ENCODE measurements around the gene RNF26. TPM values are rescaled to one million over a fixed set of nuclear protein-coding genes. Genes with fewer than 3 reads are reported as not detected.

Gene RNF26
- total and polyA plus RNA-seq, 2 donors (not counting 1 experiment from before 2014, with no cell fraction given), result 7.1 to 22.9 TPM

- Histone ChIP-seq H3K9me3 (ENCODE audit: control insufficient read depth, insufficient read depth, low read depth, low read length) (no peaks in the 10 kb centered on the region), H3K27me3 (ENCODE audit: control insufficient read depth, insufficient read depth, low read length) (no peaks in the 10 kb centered on the region), H3K4me1 (ENCODE audit: control insufficient read depth, extremely low read depth, insufficient read depth, low read length) (peaks cover 5% of the 10 kb centered on the region), H3K9ac (ENCODE audit: insufficient read depth, low read length) (no peak overlapping the region), H3K4me3 (replicated peaks in 1 of 4; ENCODE audit: control extremely low read depth in 1 of 4, insufficient read depth in 1 of 4, low read depth in 3 of 4, low read length in 4 of 4) (no peak overlapping the region), H3K36me3 (ENCODE audit: control insufficient read depth, insufficient read depth, low read length) (peaks cover 6% of the 10 kb centered on the region), H2AFZ (ENCODE audit: low read length) (no peak overlapping the region), H4K20me1 (ENCODE audit: control insufficient read depth, extremely low read depth, insufficient read depth, low read length) (no peaks in the 10 kb centered on the region), H3K4me2 (ENCODE audit: extremely low read depth, insufficient read depth, low read length) (no peak overlapping the region), H3K27ac (ENCODE audit: insufficient read depth, low read length) (no peak overlapping the region), H3K79me2 (ENCODE audit: control insufficient read depth, insufficient read depth, low read length) (no peaks in the 10 kb centered on the region)
- TF ChIP-seq EZH2 (IDR thresholded peaks at IDR 0.05; ENCODE audit: low read length, missing control alignments), result no peak
- TF ChIP-seq, protein P1, sequence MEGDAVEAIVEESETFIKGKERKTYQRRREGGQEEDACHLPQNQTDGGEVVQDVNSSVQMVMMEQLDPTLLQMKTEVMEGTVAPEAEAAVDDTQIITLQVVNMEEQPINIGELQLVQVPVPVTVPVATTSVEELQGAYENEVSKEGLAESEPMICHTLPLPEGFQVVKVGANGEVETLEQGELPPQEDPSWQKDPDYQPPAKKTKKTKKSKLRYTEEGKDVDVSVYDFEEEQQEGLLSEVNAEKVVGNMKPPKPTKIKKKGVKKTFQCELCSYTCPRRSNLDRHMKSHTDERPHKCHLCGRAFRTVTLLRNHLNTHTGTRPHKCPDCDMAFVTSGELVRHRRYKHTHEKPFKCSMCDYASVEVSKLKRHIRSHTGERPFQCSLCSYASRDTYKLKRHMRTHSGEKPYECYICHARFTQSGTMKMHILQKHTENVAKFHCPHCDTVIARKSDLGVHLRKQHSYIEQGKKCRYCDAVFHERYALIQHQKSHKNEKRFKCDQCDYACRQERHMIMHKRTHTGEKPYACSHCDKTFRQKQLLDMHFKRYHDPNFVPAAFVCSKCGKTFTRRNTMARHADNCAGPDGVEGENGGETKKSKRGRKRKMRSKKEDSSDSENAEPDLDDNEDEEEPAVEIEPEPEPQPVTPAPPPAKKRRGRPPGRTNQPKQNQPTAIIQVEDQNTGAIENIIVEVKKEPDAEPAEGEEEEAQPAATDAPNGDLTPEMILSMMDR (conservative IDR thresholded peaks at IDR 0.05 in 1 of 2, IDR thresholded peaks at IDR 0.05 in 1 of 2; ENCODE audit: low read depth in 1 of 2, low read length in 2 of 2), result no peak
- DNase-seq (ENCODE audit: low read depth in 2 of 2), result no peak
Observed at GRCh38 chr11:119309411-119309810, 24.9 kb upstream of the RNF26 start.

DNA sequence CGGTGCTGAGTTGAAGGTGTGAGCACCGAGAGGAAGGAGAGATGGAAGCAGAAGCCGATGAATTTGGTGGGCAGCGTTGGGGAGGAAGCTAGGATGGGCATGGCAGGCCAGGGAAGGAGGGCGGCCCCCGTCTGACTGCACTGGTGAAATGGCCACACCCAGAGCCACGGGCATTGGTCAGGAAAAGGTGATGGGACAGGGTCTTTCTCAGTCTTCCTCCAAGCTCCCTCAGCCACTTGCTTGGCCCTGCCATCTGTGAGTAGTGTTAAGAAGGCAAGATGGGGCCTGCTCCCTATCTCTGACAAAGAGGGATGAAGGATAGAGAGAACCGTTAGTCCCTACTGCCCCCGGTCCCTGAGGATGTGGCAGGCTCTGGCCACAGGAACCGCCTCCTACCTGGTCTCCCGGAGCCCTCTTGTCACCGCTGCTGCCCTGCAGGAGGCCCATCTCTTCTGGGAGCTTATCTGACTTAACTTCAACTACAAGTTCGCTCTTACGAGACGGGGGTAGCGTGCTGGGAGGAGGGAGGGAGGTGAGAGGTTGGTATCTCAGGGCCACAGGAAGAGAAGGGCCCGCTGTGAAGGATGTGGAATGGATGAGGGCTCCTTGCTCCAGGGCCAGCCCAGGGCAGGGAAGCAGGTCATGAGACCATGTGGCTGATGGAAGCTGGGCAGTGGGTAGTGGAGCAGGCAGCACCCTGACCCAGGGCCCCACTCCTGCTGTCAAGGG lies 24.2 kb upstream of the RNF26 start:
- Histone ChIP-seq H3K27me3 (ENCODE audit: control insufficient read depth, insufficient read depth, low read length) (no peaks in the 10 kb centered on the region), H3K9ac (ENCODE audit: insufficient read depth, low read length) (no peak overlapping the region), H2AFZ (ENCODE audit: low read length) (no peak overlapping the region), H3K79me2 (ENCODE audit: control insufficient read depth, insufficient read depth, low read length) (no peaks in the 10 kb centered on the region), H3K36me3 (ENCODE audit: control insufficient read depth, insufficient read depth, low read length) (peaks cover 6% of the 10 kb centered on the region), H3K4me3 (replicated peaks in 1 of 4; ENCODE audit: control extremely low read depth in 1 of 4, insufficient read depth in 1 of 4, low read depth in 3 of 4, low read length in 4 of 4) (no peak overlapping the region), H3K9me3 (ENCODE audit: control insufficient read depth, insufficient read depth, low read depth, low read length) (no peaks in the 10 kb centered on the region), H4K20me1 (ENCODE audit: control insufficient read depth, extremely low read depth, insufficient read depth, low read length) (no peaks in the 10 kb centered on the region), H3K4me2 (ENCODE audit: extremely low read depth, insufficient read depth, low read length) (no peak overlapping the region), H3K27ac (ENCODE audit: insufficient read depth, low read length) (no peak overlapping the region), H3K4me1 (ENCODE audit: control insufficient read depth, extremely low read depth, insufficient read depth, low read length) (peaks cover 5% of the 10 kb centered on the region)
- DNase-seq (ENCODE audit: low read depth in 2 of 2), result no peak
- TF ChIP-seq, protein P1 (conservative IDR thresholded peaks at IDR 0.05 in 1 of 2, IDR thresholded peaks at IDR 0.05 in 1 of 2; ENCODE audit: low read depth in 1 of 2, low read length in 2 of 2), result no peak
- no peak for TF ChIP-seq EZH2 (IDR thresholded peaks at IDR 0.05; ENCODE audit: low read length, missing control alignments)

GRCh38 chr11:119310682-119311052 lies 23.7 kb upstream of the RNF26 start:
- no peak for DNase-seq (ENCODE audit: low read depth in 2 of 2)
- no peak overlapping the region for H3K4me3 ChIP-seq (replicated peaks in 1 of 4; ENCODE audit: control extremely low read depth in 1 of 4, insufficient read depth in 1 of 4, low read depth in 3 of 4, low read length in 4 of 4)
- TF ChIP-seq, protein P1 (conservative IDR thresholded peaks at IDR 0.05 in 1 of 2, IDR thresholded peaks at IDR 0.05 in 1 of 2; ENCODE audit: low read depth in 1 of 2, low read length in 2 of 2), result no peak
- no peak for TF ChIP-seq EZH2 (IDR thresholded peaks at IDR 0.05; ENCODE audit: low read length, missing control alignments)
- H3K4me1 ChIP-seq (ENCODE audit: control insufficient read depth, extremely low read depth, insufficient read depth, low read length), result peaks cover 8% of the 10 kb centered on the region
- H2AFZ ChIP-seq (ENCODE audit: low read length), result no peak overlapping the region
- H3K79me2 ChIP-seq (ENCODE audit: control insufficient read depth, insufficient read depth, low read length), result no peaks in the 10 kb centered on the region
- H3K9me3 ChIP-seq (ENCODE audit: control insufficient read depth, insufficient read depth, low read depth, low read length), result no peaks in the 10 kb centered on the region
- no peaks in the 10 kb centered on the region for H4K20me1 ChIP-seq (ENCODE audit: control insufficient read depth, extremely low read depth, insufficient read depth, low read length)
- no peak overlapping the region for H3K27ac ChIP-seq (ENCODE audit: insufficient read depth, low read length)
- H3K36me3 ChIP-seq (ENCODE audit: control insufficient read depth, insufficient read depth, low read length), result peaks cover 6% of the 10 kb centered on the region
- H3K4me2 ChIP-seq (ENCODE audit: extremely low read depth, insufficient read depth, low read length), result no peak overlapping the region
- no peak overlapping the region for H3K9ac ChIP-seq (ENCODE audit: insufficient read depth, low read length)
- peaks cover 5% of the 10 kb centered on the region for H3K27me3 ChIP-seq (ENCODE audit: control insufficient read depth, insufficient read depth, low read length)

All from fibroblast of lung (primary cell).